ENCODE data around the gene SSH2.
"Not testable (repeated sequence)": the region's sequence is repeated elsewhere in the genome, so short reads cannot be mapped to it uniquely, and the experiment has no call there.

Gene SSH2

GRCh38 chr17:29905879-29906167 is 24.2 kb downstream of the SSH2 start:
- no peak overlapping the region for H3K9ac ChIP-seq (ENCODE audit: low read length)
- no peak overlapping the region for H3K27ac ChIP-seq (ENCODE audit: low read depth, low read length)
- peaks cover 23% of the 10 kb centered on the region; the same call in 1 of the 2 replicates for H3K9me3 ChIP-seq (ENCODE audit: insufficient read depth, low read length)
- no peak overlapping the region for H3K4me3 ChIP-seq (ENCODE audit: insufficient read depth, low read length, poor library complexity, severe bottlenecking)
- H3K36me3 ChIP-seq (ENCODE audit: low read length) = peaks cover 16% of the 10 kb centered on the region
- no peaks in the 10 kb centered on the region for H3K27me3 ChIP-seq (ENCODE audit: low read length)
- peaks cover 3% of the 10 kb centered on the region; the same call in 1 of the 2 replicates for H4K20me1 ChIP-seq (ENCODE audit: low read depth, low read length)
- H3K9me2 ChIP-seq (replicated peaks; ENCODE audit: insufficient read depth, low read length) = no peaks in the 10 kb centered on the region
- H3K4me2 ChIP-seq (ENCODE audit: low read depth, low read length, poor library complexity, severe bottlenecking) = no peak overlapping the region
- H3F3A ChIP-seq (ENCODE audit: insufficient read depth) = 0 out of 2 replicates have a peak, but pooled peaks cover 3% of the 10 kb centered on the region
- no peak for TF ChIP-seq EZH2phosphoT487 (conservative IDR thresholded peaks at IDR 0.05; ENCODE audit: low read length)
- TF ChIP-seq CTCF (IDR thresholded peaks at IDR 0.05; ENCODE audit: insufficient read depth, low read length, poor library complexity, severe bottlenecking) = no peak
- H2AFZ ChIP-seq (ENCODE audit: low read depth, low read length, severe bottlenecking) = no peak overlapping the region
- H3K79me2 ChIP-seq (ENCODE audit: insufficient read depth, low read length) = peaks cover 95% of the 10 kb centered on the region

GRCh38 chr17:29905086-29905878 is 24.7 kb downstream of the SSH2 start:
- no peaks in the 10 kb centered on the region for H4K20me1 ChIP-seq (ENCODE audit: low read depth, low read length)
- 0 out of 2 replicates have a peak, but pooled peaks cover 3% of the 10 kb centered on the region for H3F3A ChIP-seq (ENCODE audit: insufficient read depth)
- H3K27ac ChIP-seq (ENCODE audit: low read depth, low read length) = no peak overlapping the region
- TF ChIP-seq CTCF (IDR thresholded peaks at IDR 0.05; ENCODE audit: insufficient read depth, low read length, poor library complexity, severe bottlenecking) = no peak
- no peak for TF ChIP-seq EZH2phosphoT487 (conservative IDR thresholded peaks at IDR 0.05; ENCODE audit: low read length)
- no peaks in the 10 kb centered on the region for H3K9me2 ChIP-seq (replicated peaks; ENCODE audit: insufficient read depth, low read length)
- H3K9me3 ChIP-seq (ENCODE audit: insufficient read depth, low read length) = peaks cover 23% of the 10 kb centered on the region; the same call in 1 of the 2 replicates
- H3K27me3 ChIP-seq (ENCODE audit: low read length) = no peaks in the 10 kb centered on the region
- H3K4me3 ChIP-seq (ENCODE audit: insufficient read depth, low read length, poor library complexity, severe bottlenecking) = no peak overlapping the region
- no peak overlapping the region for H3K9ac ChIP-seq (ENCODE audit: low read length)
- peaks cover 14% of the 10 kb centered on the region for H3K36me3 ChIP-seq (ENCODE audit: low read length)
- no peak overlapping the region for H3K4me2 ChIP-seq (ENCODE audit: low read depth, low read length, poor library complexity, severe bottlenecking)
- peaks cover 90% of the 10 kb centered on the region for H3K79me2 ChIP-seq (ENCODE audit: insufficient read depth, low read length)
- no peak overlapping the region for H2AFZ ChIP-seq (ENCODE audit: low read depth, low read length, severe bottlenecking)

- 0 out of 2 replicates have a peak, but pooled peaks cover 3% of the 10 kb centered on the region for H3F3A ChIP-seq (ENCODE audit: insufficient read depth)
- peaks cover 23% of the 10 kb centered on the region; the same call in 1 of the 2 replicates for H3K9me3 ChIP-seq (ENCODE audit: insufficient read depth, low read length)
- TF ChIP-seq EZH2phosphoT487 (conservative IDR thresholded peaks at IDR 0.05; ENCODE audit: low read length) (no peak), CTCF (IDR thresholded peaks at IDR 0.05; ENCODE audit: insufficient read depth, low read length, poor library complexity, severe bottlenecking) (no peak)
- H3K4me3 ChIP-seq (ENCODE audit: insufficient read depth, low read length, poor library complexity, severe bottlenecking) = no peak overlapping the region
- H3K9me2 ChIP-seq (replicated peaks; ENCODE audit: insufficient read depth, low read length) = no peaks in the 10 kb centered on the region
- peaks cover 12% of the 10 kb centered on the region for H3K36me3 ChIP-seq (ENCODE audit: low read length)
- H4K20me1 ChIP-seq (ENCODE audit: low read depth, low read length) = no peaks in the 10 kb centered on the region
- H3K4me2 ChIP-seq (ENCODE audit: low read depth, low read length, poor library complexity, severe bottlenecking) = no peak overlapping the region
- no peak overlapping the region for H3K27ac ChIP-seq (ENCODE audit: low read depth, low read length)
- no peak overlapping the region for H2AFZ ChIP-seq (ENCODE audit: low read depth, low read length, severe bottlenecking)
- H3K79me2 ChIP-seq (ENCODE audit: insufficient read depth, low read length) = peaks cover 77% of the 10 kb centered on the region
- no peak overlapping the region for H3K9ac ChIP-seq (ENCODE audit: low read length)
- no peaks in the 10 kb centered on the region for H3K27me3 ChIP-seq (ENCODE audit: low read length)
Measured at GRCh38 chr17:29903471-29903870, 26.6 kb downstream of the SSH2 start.

GRCh38 chr17:29897136-29897535 is 32.9 kb downstream of the SSH2 start:
- H3K9me2 ChIP-seq (replicated peaks; ENCODE audit: insufficient read depth, low read length); H3K27ac ChIP-seq (ENCODE audit: low read depth, low read length); H2AFZ ChIP-seq (ENCODE audit: low read depth, low read length, severe bottlenecking); H3K9me3 ChIP-seq (ENCODE audit: insufficient read depth, low read length); H3K4me3 ChIP-seq (ENCODE audit: insufficient read depth, low read length, poor library complexity, severe bottlenecking); H3F3A ChIP-seq (ENCODE audit: insufficient read depth); H3K36me3 ChIP-seq (ENCODE audit: low read length); H3K4me2 ChIP-seq (ENCODE audit: low read depth, low read length, poor library complexity, severe bottlenecking); H3K9ac ChIP-seq (ENCODE audit: low read length); H3K27me3 ChIP-seq (ENCODE audit: low read length); H4K20me1 ChIP-seq (ENCODE audit: low read depth, low read length): not testable (repeated sequence)
- H3K79me2 ChIP-seq (ENCODE audit: insufficient read depth, low read length) = peaks cover 53% of the 10 kb centered on the region

All from SU-DHL-6 (cell line).